GM19397 (cell line): ENCODE measurements around the gene FKBP6.
"Not testable (repeated sequence)": the region's sequence is repeated elsewhere in the genome, so short reads cannot be mapped to it uniquely, and the experiment has no call there.

Experiments used
- ATAC-seq: cut with Tn5 transposase; IDR thresholded peaks from one replicate; pipeline ENCODE4 v1.9.1; 2021; ENCODE audit warnings: mild to moderate bottlenecking, moderate library complexity; ENCODE audit not compliant: unreplicated experiment

FKBP6 gene

GRCh38 chr7:73387908-73388414 lies 60.0 kb downstream of the FKBP6 start:
- ATAC-seq: no peak

- ATAC-seq: no peak
Observed at GRCh38 chr7:73391396-73391795, 63.4 kb downstream of the FKBP6 start.

GRCh38 chr7:73394422-73394821 lies 66.5 kb downstream of the FKBP6 start:
- ATAC-seq: no peak

- no peak for ATAC-seq
Observed at GRCh38 chr7:73395538-73396503, 67.9 kb downstream of the FKBP6 start.

GRCh38 chr7:73397521-73398281 lies 69.7 kb downstream of the FKBP6 start:
- ATAC-seq: no peak

- not testable (repeated sequence) for ATAC-seq
Observed at GRCh38 chr7:73399185-73400050, 71.5 kb downstream of the FKBP6 start.

GRCh38 chr7:73404860-73405259 lies 76.9 kb downstream of the FKBP6 start:
- not testable (repeated sequence) for ATAC-seq
